HFFc6 (cell line): ENCODE measurements around the gene NCBP2. TPM values are rescaled to one million over a fixed set of nuclear protein-coding genes. Genes with fewer than 3 reads are reported as not detected.

Experiments used
- DNase-seq: peaks from one replicate; pipeline ENCODE4 v3.0.0-alpha.2; 2018
- H3K27ac Mint-ChIP-seq: 2 replicates; pipeline ENCODE4 v1.8.0; 2020; ENCODE audit warnings: mild to moderate bottlenecking, mixed read lengths
- H3K27me3 Mint-ChIP-seq: 2 replicates; pipeline ENCODE4 v1.8.0; 2021; ENCODE audit warnings: mild to moderate bottlenecking, moderate library complexity, mixed read lengths; ENCODE audit not compliant: insufficient read depth
- H3K36me3 Mint-ChIP-seq: 2 replicates; pipeline ENCODE4 v1.8.0; 2021; ENCODE audit warnings: low read depth, mixed read lengths
- H3K4me1 Mint-ChIP-seq: 2 replicates; pipeline ENCODE4 v1.8.0; 2020; ENCODE audit warnings: low read depth, mixed read lengths
- H3K4me3 Mint-ChIP-seq: 2 replicates; pipeline ENCODE4 v1.8.0; 2020; ENCODE audit warnings: mild to moderate bottlenecking, moderate library complexity, mixed read lengths
- H3K9me3 Mint-ChIP-seq: 2 replicates; pipeline ENCODE4 v1.8.0; 2020; ENCODE audit warnings: mild to moderate bottlenecking, mixed read lengths
- CTCF ChIP-seq: fragments of 200-600 bp; sonication (generic); IDR thresholded peaks from 2 replicates; pipeline ENCODE4 v1.5.0; 2021; ENCODE audit warnings: antibody characterized with exemption, mild to moderate bottlenecking
- total RNA-seq, 6 experiments: library from RNA; stranded (reverse); fragmentation: NEBNext Ultra II Directional; extraction: Animal tissue kit (Norgen Biotek cat#: 25700); gene quantifications; 2 replicates in 1 of 6; 3 replicates in 5 of 6; pipeline ENCODE4 v1.2.3, GENCODE V29; 2021

NCBP2 gene
- total RNA-seq, 6 experiments from 2014 or later: 73.6 to 82.2 (median 76.3) TPM

- peaks cover 15% of the 10 kb centered on the region; the same call in 1 of the 2 replicates for H3K4me1 Mint-ChIP-seq
- no peak overlapping the region for H3K4me3 Mint-ChIP-seq
- no peaks in the 10 kb centered on the region for H3K27me3 Mint-ChIP-seq
- DNase-seq: no peak
- no peak overlapping the region for H3K27ac Mint-ChIP-seq
- no peak for TF ChIP-seq CTCF
- H3K36me3 Mint-ChIP-seq: no peaks in the 10 kb centered on the region
- H3K9me3 Mint-ChIP-seq: no peaks in the 10 kb centered on the region
Observed at GRCh38 chr3:196886144-196886543, 56.2 kb downstream of the NCBP2 start.

Other genes starting within 250 kb of the NCBP2 start
- 1 to 10 TPM; 1.9 to 2.6 (median 2.1) TPM for gene CEP19, start 230.3 kb downstream of the NCBP2 start, total RNA-seq
- 10 to 100 TPM; 19.6 to 25.0 (median 24.2) TPM for gene PIGX, start 230.2 kb downstream of the NCBP2 start, total RNA-seq
- 10 to 100 TPM; 63.9 to 78.0 (median 69.4) TPM for gene PAK2, start 202.7 kb downstream of the NCBP2 start, total RNA-seq
- gene SENP5, start 74.6 kb downstream of the NCBP2 start, total RNA-seq: 10 to 100 TPM; 25.2 to 33.0 (median 29.1) TPM
- 1 to 10 TPM; 2.9 to 4.3 (median 3.7) TPM for gene PIGZ, start 26.3 kb upstream of the NCBP2 start, total RNA-seq
- 1 to 10 TPM; 1.1 to 3.8 (median 2.5) TPM for gene MELTF, start 87.3 kb upstream of the NCBP2 start, total RNA-seq